Vagina (tissue), 2 donors: Measurements from ENCODE around the gene RHOT1. TPM values are rescaled to one million over a fixed set of nuclear protein-coding genes. Genes with fewer than 3 reads are reported as not detected.

Experiments used
- DNase-seq, 2 donors: peaks; one replicate each; pipeline ENCODE4 v3.0.0-alpha.2; 2017; ENCODE audit errors: extremely low spot score in 2 of 2
- H3K27ac ChIP-seq: fragments of 200-600 bp; sonication (generic); one replicate; pipeline ENCODE4 v1.5.1; 2019
- H3K27me3 ChIP-seq: fragments of 200-600 bp; sonication (generic); one replicate; pipeline ENCODE4 v1.5.1; 2019
- H3K36me3 ChIP-seq, 2 donors: fragments of 200-600 bp; sonication (generic); one replicate each; pipeline ENCODE4 v1.5.1; 2017 to 2019
- H3K4me1 ChIP-seq: fragments of 200-600 bp; sonication (generic); one replicate; pipeline ENCODE4 v1.5.1; 2019
- H3K4me3 ChIP-seq, 2 donors: fragments of 200-600 bp; sonication (generic); 1 replicate in 1 of 2; 2 replicates in 1 of 2; pipeline ENCODE4 v1.5.1; 2016 to 2019
- H3K9me3 ChIP-seq: fragments of 200-600 bp; sonication (generic); one replicate; pipeline ENCODE4 v1.5.1; 2019
- POLR2A ChIP-seq, 2 donors: fragments of 450-650 bp; IDR thresholded peaks; one replicate each; pipeline ENCODE4 v1.6.1; 2017; ENCODE audit warnings: antibody characterized with exemption in 2 of 2, mild to moderate bottlenecking in 2 of 2, moderate library complexity in 2 of 2
- POLR2AphosphoS5 ChIP-seq, 2 donors: sonication (generic); formaldehyde crosslinking; IDR thresholded peaks; one replicate each; pipeline ENCODE4 v1.9.0; 2017; ENCODE audit warnings: antibody characterized with exemption in 2 of 2, mild to moderate bottlenecking in 2 of 2, low read depth in 1 of 2; ENCODE audit not compliant: insufficient read depth in 1 of 2
- intact Hi-C: fragments of 100-400 bp; cut with DNase I; formaldehyde crosslinking; loops from one replicate; pipeline ENCODE4 v1.15.1; 2023
- total RNA-seq: library from RNA; depleted of rRNA; stranded (reverse); fragments of >200 nt; gene quantifications from one replicate; pipeline ENCODE4 v1.2.3, GENCODE V29; 2016
- TF ChIP-seq, protein P1 (sequence below), 3 experiments: fragments of 450-650 bp in 2 of 3; fragments of 200-600 bp in 1 of 3; sonication (generic) in 1 of 3; IDR thresholded peaks; one replicate each; pipeline ENCODE4 v1.5.1; 2017 to 2019; ENCODE audit warnings: antibody characterized with exemption in 3 of 3, mild to moderate bottlenecking in 2 of 3, moderate library complexity in 2 of 3

Gene RHOT1
- total RNA-seq, 1 donor from 2014 or later = 46.2 TPM

DNA sequence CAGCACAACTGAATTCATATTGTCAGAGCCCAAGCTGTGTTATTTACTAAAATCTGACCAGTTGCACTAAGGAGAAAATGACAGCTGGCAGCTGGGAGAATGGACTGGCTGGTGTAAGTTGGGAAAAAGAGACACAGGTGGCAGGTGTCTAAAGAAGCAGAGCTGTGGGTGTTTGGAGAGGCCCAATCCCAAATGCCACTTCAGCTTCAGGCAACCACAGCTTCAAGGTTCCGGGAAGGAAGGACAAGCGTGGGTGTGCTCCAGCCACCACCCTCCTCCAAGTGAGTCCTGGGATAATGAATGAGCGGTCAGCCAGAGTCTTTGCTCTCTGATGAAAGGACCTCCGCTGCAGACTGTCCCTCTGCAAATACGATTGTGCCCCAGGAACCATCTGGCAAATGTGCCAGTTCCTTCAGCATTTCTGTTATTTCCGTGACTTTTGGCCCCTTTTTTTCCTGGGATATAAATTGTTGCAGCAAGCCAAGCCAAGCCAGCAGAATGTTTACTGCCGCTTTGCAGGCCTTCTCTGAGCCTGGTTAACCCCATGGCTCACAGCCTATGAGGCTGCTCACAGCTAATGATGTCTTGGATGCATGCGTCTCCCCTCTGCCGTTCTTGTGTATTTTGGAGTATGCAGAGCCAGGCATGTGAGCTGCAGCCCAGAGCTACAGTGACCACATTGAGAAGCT is 113.9 kb downstream of the RHOT1 start:
- no peak for DNase-seq
- intact Hi-C loops = loop anchor here (5.0 kb wide), 1 partner anchor 66 kb away; no protein-coding TSS in a partner anchor
- Histone ChIP-seq H3K4me1 (no peaks in the 10 kb centered on the region), H3K9me3 (no peaks in the 10 kb centered on the region), H3K36me3 (no peaks in the 10 kb centered on the region), H3K27ac (no peak overlapping the region), H3K4me3 (no peak overlapping the region), H3K27me3 (no peaks in the 10 kb centered on the region)
- TF ChIP-seq, protein P1, sequence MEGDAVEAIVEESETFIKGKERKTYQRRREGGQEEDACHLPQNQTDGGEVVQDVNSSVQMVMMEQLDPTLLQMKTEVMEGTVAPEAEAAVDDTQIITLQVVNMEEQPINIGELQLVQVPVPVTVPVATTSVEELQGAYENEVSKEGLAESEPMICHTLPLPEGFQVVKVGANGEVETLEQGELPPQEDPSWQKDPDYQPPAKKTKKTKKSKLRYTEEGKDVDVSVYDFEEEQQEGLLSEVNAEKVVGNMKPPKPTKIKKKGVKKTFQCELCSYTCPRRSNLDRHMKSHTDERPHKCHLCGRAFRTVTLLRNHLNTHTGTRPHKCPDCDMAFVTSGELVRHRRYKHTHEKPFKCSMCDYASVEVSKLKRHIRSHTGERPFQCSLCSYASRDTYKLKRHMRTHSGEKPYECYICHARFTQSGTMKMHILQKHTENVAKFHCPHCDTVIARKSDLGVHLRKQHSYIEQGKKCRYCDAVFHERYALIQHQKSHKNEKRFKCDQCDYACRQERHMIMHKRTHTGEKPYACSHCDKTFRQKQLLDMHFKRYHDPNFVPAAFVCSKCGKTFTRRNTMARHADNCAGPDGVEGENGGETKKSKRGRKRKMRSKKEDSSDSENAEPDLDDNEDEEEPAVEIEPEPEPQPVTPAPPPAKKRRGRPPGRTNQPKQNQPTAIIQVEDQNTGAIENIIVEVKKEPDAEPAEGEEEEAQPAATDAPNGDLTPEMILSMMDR (IDR thresholded peaks at IDR 0.05) = no peak
- TF ChIP-seq POLR2A (IDR thresholded peaks at IDR 0.05) = no peak
- no peak for TF ChIP-seq POLR2AphosphoS5 (IDR thresholded peaks at IDR 0.05; ENCODE audit: insufficient read depth in 1 of 2, low read depth in 1 of 2)

DNA sequence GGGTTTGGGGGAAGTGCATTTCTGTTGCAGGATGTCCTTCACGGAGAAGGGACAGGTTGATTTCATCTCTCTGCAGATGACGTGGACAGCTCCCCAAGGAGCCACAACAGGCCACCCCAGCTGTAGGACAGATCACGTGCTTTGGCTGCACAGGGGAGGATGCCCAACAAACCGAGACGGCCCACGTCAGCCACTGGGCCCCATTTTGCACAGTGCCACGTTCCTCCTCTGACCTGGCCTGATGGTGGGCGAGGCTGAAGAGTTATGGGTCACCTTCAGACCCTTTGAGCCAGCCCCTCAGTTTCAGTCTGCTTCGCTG is 114.4 kb downstream of the RHOT1 start:
- Histone ChIP-seq H3K4me3 (no peak overlapping the region), H3K27ac (no peak overlapping the region), H3K4me1 (no peaks in the 10 kb centered on the region), H3K9me3 (no peaks in the 10 kb centered on the region), H3K27me3 (no peaks in the 10 kb centered on the region), H3K36me3 (no peaks in the 10 kb centered on the region)
- TF ChIP-seq, protein P1 (IDR thresholded peaks at IDR 0.05) = no peak
- TF ChIP-seq POLR2AphosphoS5 (IDR thresholded peaks at IDR 0.05; ENCODE audit: insufficient read depth in 1 of 2, low read depth in 1 of 2) = no peak
- no peak for DNase-seq
- intact Hi-C loops = loop anchor here (5.0 kb wide), 1 partner anchor 66 kb away; no protein-coding TSS in a partner anchor

DNA sequence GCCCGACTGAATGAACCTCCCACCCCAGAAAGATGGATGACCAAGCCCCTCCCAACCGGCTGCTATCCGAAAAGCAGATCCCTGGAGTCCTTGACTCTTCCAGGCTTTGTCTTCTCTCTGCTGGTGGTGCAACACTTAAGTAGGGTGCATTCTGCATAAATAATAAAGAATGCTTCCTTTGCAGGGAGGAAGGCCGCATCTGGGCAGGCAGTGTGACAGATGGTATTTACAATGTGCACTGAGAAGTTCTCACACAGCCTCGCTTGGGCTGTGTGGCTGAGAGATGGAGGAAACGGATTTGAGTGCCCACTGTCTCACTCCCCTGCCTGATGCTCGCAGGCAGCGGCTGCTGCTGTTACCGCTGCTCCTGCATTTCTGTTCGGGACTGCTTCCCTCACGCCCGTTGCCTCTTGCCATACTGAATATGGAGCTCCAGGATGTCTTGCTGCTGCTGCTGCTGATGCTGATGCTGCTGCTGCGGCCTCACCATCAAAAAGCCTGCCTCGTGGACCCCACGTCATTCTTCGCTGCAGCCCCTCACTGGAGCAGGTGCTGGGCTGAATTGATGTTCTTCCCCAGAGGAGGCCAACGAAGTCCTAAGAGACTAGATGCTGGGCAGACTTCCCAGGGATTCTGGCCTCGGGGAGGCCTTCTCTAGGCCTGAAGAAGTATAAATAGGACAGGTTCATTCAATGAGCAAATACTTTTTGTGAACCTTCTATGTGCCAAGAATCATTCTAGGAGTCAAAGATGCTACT is 116.3 kb downstream of the RHOT1 start:
- Histone ChIP-seq H3K36me3 (no peaks in the 10 kb centered on the region), H3K27me3 (no peaks in the 10 kb centered on the region), H3K27ac (no peak overlapping the region), H3K4me3 (no peak overlapping the region), H3K9me3 (no peaks in the 10 kb centered on the region), H3K4me1 (no peaks in the 10 kb centered on the region)
- no peak for TF ChIP-seq POLR2A (IDR thresholded peaks at IDR 0.05)
- TF ChIP-seq, protein P1 (IDR thresholded peaks at IDR 0.05) = no peak
- no peak for TF ChIP-seq POLR2AphosphoS5 (IDR thresholded peaks at IDR 0.05; ENCODE audit: insufficient read depth in 1 of 2, low read depth in 1 of 2)
- intact Hi-C loops = loop anchor here (5.0 kb wide), 1 partner anchor 64 kb away; no protein-coding TSS in a partner anchor
- DNase-seq = no peak

- intact Hi-C loops = loop anchor here (5.0 kb wide), 1 partner anchor 63 kb away; no protein-coding TSS in a partner anchor
- H3K27ac ChIP-seq = no peak overlapping the region
- TF ChIP-seq, protein P1 (IDR thresholded peaks at IDR 0.05) = no peak
- TF ChIP-seq POLR2AphosphoS5 (IDR thresholded peaks at IDR 0.05; ENCODE audit: insufficient read depth in 1 of 2, low read depth in 1 of 2) (no peak), POLR2A (IDR thresholded peaks at IDR 0.05) (no peak)
- no peaks in the 10 kb centered on the region for H3K9me3 ChIP-seq
- peaks cover 7% of the 10 kb centered on the region for H3K4me1 ChIP-seq
- no peak for DNase-seq
- H3K36me3 ChIP-seq = no peaks in the 10 kb centered on the region
- H3K4me3 ChIP-seq = no peak overlapping the region
- no peaks in the 10 kb centered on the region for H3K27me3 ChIP-seq
Measured at GRCh38 chr17:32259586-32259985, 117.3 kb downstream of the RHOT1 start.

DNA sequence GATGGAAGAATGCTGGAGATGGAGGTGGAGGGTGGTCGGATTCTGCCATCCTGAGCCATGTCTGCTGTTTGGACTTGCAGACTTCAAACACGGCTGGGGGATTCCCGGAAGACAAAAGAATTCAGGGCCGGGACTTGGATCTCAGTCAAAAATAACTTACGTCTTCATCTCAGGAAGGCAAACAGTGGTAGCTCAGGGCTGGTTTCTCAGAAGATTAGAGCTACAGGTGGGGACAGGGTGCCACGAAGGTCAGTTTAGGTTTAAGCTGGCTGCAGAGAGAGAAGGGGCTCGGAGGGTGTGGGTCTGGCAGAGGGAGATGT is 119.1 kb downstream of the RHOT1 start:
- no peak overlapping the region for H3K4me3 ChIP-seq
- no peaks in the 10 kb centered on the region for H3K9me3 ChIP-seq
- TF ChIP-seq, protein P1 (IDR thresholded peaks at IDR 0.05) = no peak
- no peak for TF ChIP-seq POLR2A (IDR thresholded peaks at IDR 0.05)
- TF ChIP-seq POLR2AphosphoS5 (IDR thresholded peaks at IDR 0.05; ENCODE audit: insufficient read depth in 1 of 2, low read depth in 1 of 2) = no peak
- no peaks in the 10 kb centered on the region for H3K36me3 ChIP-seq
- no peak overlapping the region for H3K27ac ChIP-seq
- H3K4me1 ChIP-seq = peaks cover 17% of the 10 kb centered on the region
- intact Hi-C loops = no loop called here
- DNase-seq = no peak
- no peaks in the 10 kb centered on the region for H3K27me3 ChIP-seq
